Measurements from ENCODE around the gene ADAM23.

Gene ADAM23

GRCh38 chr2:206488053-206488452, 44.7 kb downstream of the ADAM23 start:
- no peak overlapping the region for H3K4me3 ChIP-seq (replicated peaks; ENCODE audit: low read depth, low read length)

GRCh38 chr2:206488623-206489022, 45.3 kb downstream of the ADAM23 start:
- TF ChIP-seq, protein P1, sequence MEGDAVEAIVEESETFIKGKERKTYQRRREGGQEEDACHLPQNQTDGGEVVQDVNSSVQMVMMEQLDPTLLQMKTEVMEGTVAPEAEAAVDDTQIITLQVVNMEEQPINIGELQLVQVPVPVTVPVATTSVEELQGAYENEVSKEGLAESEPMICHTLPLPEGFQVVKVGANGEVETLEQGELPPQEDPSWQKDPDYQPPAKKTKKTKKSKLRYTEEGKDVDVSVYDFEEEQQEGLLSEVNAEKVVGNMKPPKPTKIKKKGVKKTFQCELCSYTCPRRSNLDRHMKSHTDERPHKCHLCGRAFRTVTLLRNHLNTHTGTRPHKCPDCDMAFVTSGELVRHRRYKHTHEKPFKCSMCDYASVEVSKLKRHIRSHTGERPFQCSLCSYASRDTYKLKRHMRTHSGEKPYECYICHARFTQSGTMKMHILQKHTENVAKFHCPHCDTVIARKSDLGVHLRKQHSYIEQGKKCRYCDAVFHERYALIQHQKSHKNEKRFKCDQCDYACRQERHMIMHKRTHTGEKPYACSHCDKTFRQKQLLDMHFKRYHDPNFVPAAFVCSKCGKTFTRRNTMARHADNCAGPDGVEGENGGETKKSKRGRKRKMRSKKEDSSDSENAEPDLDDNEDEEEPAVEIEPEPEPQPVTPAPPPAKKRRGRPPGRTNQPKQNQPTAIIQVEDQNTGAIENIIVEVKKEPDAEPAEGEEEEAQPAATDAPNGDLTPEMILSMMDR (IDR thresholded peaks at IDR 0.05; ENCODE audit: low read length, missing control alignments) = no peak
- no peak overlapping the region for H3K4me3 ChIP-seq (replicated peaks; ENCODE audit: low read depth, low read length)
- no peak for DNase-seq (ENCODE audit: low read depth)

More at GRCh38 chr2:206488053-206488452, 44.7 kb downstream of the ADAM23 start:
- no peak for DNase-seq (ENCODE audit: low read depth)
- TF ChIP-seq, protein P1 (IDR thresholded peaks at IDR 0.05; ENCODE audit: low read length, missing control alignments) = no peak

- TF ChIP-seq, protein P1 (IDR thresholded peaks at IDR 0.05; ENCODE audit: low read length, missing control alignments) = no peak
- DNase-seq (ENCODE audit: low read depth) = no peak
- no peak overlapping the region for H3K4me3 ChIP-seq (replicated peaks; ENCODE audit: low read depth, low read length)
Observed at GRCh38 chr2:206494061-206494460, 50.7 kb downstream of the ADAM23 start.

- H3K4me3 ChIP-seq (replicated peaks; ENCODE audit: low read depth, low read length) = no peak overlapping the region
- TF ChIP-seq, protein P1 (IDR thresholded peaks at IDR 0.05; ENCODE audit: low read length, missing control alignments) = no peak
- DNase-seq (ENCODE audit: low read depth) = no peak
Observed at GRCh38 chr2:206502729-206503128, 59.4 kb downstream of the ADAM23 start.

- TF ChIP-seq, protein P1 (IDR thresholded peaks at IDR 0.05; ENCODE audit: low read length, missing control alignments) = no peak
- DNase-seq (ENCODE audit: low read depth) = no peak
- H3K4me3 ChIP-seq (replicated peaks; ENCODE audit: low read depth, low read length) = no peak overlapping the region
Observed at GRCh38 chr2:206511283-206511682, 68.0 kb downstream of the ADAM23 start.

DNA sequence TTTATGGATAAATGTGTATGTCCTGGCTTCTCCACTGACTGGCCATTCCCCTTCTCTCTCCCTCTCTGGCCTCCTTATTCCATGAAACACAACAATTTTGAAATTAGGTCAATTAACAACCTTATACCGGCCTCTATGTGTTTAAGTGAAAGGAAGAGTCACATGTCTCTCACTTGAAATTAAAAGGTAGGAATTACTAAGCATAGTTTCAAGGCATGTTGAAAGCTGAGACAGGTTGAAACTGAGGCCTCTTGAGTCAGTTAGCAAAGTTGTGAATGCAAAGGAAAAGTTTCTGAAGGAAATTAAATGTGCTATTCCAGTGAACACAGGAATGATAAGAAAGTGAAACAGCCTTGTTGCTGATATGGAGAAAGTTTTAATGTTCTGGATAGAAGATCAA, 69.7 kb downstream of the ADAM23 start:
- TF ChIP-seq, protein P1 (IDR thresholded peaks at IDR 0.05; ENCODE audit: low read length, missing control alignments) = no peak
- H3K4me3 ChIP-seq (replicated peaks; ENCODE audit: low read depth, low read length) = no peak overlapping the region
- no peak for DNase-seq (ENCODE audit: low read depth)

GRCh38 chr2:206515580-206515979, 72.2 kb downstream of the ADAM23 start:
- peak; percentile 3 for DNase-seq (ENCODE audit: low read depth)
- TF ChIP-seq, protein P1 (IDR thresholded peaks at IDR 0.05; ENCODE audit: low read length, missing control alignments) = no peak
- H3K4me3 ChIP-seq (replicated peaks; ENCODE audit: low read depth, low read length) = no peak overlapping the region
